ENCODE measurements around the gene VPS35L.

GRCh38 chr16:19689342-19689741 lies 133.8 kb downstream of the VPS35L start:
- TF ChIP-seq CTCF (conservative IDR thresholded peaks at IDR 0.05) (no peak), EZH2 (IDR thresholded peaks at IDR 0.05; ENCODE audit: low read depth) (no peak)
